COR-L47 (cell line): ENCODE measurements around the gene SRF.
"Not testable (repeated sequence)": the region's sequence is repeated elsewhere in the genome, so short reads cannot be mapped to it uniquely, and the experiment has no call there.

Source experiments
- DNase-seq: peaks from one replicate; lab custom pipeline; 2025; lab: John Stamatoyannopoulos, UW

SRF gene

DNA sequence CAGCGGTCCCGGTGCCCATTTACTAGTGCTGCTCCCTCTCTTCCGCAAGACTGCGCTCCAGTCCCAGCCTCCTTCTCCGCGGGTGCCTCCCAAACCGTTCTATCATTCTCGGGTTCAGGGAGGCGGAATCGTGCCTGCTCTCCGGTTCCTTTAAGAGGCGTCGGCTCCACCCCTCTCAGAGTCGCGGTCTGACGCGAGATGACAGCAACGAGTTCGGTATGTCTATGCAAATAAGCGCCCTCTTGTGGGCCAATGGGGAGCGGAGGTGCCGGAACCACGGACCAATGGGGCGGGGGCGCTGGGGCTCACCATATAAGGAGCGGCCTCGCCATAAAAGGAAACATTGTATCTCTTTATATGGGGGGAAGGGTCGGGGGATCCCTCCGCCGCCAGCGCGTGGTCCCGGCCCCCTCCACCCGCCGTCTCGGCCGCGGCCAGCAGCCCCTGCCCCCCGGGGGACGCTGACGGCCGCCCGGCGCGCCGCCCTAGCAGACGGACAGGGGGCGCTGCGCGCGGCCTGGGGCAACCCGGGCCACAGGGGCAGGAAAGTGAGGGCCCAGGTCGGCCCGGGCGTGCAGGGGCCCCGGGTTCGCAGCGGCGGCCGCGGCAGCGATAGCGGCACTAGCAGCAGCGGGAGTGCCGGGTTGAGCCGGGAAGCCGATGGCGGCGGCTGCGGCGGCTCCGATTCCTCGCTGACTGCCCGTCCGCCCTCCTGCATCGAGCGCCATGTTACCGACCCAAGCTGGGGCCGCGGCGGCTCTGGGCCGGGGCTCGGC, at the start of gene SRF:
TSS of gene SRF (plus strand) at position 339 of the 776 bp plus-strand sequence. CDS start at position 727, 388 bp downstream.
- peak; percentile 99 for DNase-seq

DNA sequence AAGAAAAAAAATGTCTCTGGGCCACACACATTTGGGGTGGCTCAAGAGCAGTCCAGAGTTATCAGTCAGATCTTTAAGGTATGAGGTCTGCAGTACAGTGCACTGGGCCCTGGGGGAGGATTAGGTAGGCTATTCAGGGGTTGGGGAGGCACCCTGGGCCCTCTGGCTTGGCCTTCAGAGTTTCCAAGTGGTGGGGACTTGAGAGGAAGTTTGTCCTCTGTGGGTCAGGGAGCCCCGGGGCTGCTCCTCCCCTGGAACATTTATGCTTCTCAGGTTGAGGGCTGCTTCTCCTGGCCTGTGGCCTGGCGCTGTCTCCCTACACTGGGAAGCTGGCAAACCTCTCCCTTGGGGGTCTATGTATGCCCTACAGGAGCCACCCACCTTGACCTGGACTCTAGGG, 48.9 kb upstream of the SRF start:
- DNase-seq: no peak

DNA sequence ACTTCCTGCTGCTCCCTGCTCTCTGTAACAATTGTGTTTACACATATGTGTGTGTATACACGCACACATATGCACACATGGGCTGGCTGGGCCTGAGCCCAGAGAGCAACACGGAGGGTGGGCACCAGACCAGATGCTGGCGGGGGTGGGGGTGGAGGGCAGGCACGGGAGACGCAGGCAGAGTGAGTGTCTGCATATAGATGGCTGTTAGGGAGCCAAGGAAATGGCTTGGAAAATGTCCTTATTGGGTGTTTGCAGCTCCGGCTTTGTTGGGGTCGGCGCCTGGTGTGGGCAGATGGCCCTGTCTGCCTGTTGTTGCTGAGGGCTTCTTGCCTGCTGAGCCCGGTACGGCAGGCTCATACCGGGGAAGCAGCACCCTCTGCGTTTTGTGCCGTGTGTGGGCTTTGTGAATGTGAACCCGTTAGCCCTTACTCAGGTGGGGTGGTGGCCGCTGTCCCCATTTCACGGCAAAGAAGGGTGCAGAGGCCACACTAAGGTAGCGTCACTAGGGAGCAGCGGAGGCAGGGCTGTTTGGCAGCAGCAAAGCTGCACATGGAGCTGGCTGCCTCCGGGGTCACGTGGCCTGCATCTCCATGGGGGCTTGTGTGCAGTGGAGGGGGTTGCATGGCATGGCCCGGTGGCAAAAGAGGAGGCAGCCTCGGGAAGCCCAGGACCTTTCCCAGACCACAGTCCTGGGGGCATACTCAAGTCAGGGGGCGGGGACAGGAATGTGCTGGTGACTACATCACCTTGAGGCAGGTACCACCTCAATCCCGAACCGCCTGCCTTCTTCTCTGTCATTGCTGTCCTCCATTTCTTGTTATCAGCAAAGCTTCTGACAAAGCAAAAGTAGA, 47.4 kb upstream of the SRF start:
- no peak for DNase-seq

DNA sequence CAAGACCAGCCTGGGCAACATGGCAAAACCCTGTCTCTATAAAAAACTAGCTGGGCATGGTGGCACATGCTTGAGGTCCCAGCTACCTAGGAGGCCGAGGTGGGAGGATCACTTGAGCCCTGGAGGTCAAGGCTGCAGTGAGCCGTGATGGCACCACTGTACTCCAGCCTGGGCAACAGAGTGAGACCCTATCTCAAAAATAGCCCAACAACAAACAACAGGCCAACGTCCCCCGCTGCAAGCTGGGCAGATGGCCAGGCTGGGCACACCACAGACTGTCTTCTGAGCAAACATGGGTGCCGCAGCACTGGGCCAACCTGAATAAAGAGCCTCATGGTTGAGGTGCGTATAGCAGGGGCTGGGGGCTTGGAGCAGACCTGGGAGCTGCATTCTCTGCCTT, 46.6 kb upstream of the SRF start:
- no peak for DNase-seq

DNA sequence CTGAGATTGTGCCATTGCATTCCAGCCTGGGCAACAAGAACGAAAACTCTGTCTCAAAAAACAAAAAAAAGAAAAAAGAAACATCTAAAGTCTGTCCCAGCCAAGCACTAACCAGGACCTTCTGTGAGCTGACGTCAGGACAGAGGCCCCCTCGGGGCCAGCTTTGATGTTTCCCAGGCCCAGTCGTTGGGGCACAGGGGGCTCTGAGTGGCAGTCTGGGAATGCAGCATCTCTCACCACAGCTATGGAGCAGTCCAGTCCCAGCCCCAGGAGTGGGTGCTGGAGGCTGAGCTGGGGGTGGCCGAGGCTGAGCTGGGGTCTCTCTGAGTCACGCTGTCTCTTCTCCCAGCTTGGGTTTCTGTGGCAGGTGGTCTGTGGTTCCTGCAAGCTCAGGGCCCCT, 46.0 kb upstream of the SRF start:
- no peak for DNase-seq

DNA sequence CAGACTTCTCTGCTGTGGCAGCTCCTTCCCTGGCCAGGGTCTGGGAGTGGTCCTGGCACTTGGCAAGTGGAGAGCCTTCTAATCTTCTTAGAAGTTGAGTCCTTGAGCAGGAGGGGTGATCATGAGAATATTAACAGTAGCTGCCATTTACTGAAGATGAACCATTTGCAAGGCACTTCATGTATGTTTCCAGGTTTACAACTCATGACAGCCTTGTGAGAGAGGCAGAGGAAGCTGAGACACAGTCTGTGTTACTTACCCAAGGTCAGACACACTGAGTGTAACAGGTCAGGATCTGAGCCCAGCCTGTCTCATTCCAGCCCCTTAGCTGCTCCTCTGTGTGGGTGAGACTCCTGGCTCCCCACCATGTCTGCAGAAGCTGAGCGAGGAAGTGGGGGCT, 45.5 kb upstream of the SRF start:
- DNase-seq: no peak

DNA sequence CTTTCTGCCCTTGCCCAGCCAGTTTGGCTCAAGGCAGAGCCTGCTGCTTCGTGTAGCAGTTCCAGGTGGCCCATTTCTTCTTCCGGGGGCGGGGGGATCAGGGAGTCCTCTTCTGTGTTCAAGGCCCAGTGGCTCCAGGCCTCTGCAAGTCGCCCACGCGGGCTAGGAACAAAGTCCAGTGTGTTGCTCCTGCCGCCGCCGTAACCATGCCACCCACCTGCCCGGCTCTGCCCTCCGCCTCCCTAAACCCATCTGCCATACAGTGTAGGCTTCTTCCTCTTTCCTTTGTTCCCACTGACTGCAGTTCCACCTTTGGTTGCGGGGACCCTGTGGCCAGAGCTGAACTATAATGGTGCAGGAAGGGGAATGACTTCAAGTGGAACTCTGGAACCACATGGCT, 43.9 kb upstream of the SRF start:
- no peak for DNase-seq

DNA sequence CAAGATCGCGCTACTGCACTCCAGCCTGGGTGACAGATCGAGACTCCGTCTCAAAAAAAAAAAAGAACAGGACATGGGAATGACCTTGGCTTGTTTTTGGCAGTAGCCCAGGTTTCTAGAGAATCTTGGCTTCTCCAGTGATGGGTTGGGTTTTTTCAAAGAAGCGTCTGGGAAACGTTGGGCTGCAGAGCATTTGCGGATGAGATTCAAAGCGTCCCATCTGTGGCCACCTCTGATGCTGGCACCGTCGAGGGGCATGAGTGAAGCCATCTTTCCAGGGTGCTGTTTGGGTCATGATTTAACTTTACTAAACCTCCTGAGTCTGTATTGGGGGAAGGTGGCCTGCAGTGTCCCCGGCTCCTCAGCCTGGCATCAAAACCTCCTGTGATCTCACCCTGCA, 43.2 kb upstream of the SRF start:
- no peak for DNase-seq

DNA sequence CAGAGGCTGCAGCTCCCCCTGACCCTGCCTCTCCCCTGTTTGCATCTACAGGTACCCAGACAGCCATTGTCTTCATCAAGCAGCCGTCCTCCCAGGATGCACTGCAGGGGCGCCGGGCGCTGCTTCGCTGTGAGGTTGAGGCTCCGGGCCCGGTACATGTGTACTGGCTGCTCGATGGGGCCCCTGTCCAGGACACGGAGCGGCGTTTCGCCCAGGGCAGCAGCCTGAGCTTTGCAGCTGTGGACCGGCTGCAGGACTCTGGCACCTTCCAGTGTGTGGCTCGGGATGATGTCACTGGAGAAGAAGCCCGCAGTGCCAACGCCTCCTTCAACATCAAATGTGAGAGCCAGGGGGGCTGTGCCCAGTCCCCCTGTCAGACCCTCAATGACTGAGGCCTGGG, 42.1 kb upstream of the SRF start:
- DNase-seq: no peak

DNA sequence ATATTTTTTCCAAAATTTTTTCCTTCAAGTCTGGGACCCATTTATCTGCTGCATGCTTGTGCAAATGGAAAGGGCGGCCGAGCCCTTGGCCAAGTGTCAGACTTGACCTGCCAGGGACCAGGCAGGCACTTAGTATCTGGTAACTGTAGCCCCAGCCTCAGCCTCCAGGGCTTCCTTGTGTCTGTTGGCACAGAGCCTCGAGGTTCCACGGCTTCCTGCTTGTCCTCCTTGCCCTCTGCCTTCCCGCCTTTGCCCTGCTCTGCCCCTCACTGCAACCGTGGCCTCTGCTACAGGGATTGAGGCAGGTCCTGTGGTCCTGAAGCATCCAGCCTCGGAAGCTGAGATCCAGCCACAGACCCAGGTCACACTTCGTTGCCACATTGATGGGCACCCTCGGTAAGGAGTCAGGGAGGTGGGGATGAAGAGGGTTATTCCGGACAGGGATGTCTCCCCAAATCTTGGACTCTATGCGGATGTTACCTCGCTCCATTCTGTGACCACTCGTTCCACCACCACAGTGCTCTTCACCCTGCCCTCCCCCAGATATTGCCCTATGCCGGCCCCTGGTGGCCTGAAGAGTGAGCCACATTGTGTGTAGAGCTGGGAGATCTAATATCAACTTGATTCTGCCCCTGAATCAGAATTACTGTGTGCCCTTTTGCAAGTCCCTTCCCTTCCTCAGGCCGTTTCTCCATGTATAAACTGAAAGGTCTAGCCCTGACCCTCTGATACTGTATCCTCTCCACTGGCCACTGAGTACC, 41.5 kb upstream of the SRF start:
- DNase-seq: no peak

DNA sequence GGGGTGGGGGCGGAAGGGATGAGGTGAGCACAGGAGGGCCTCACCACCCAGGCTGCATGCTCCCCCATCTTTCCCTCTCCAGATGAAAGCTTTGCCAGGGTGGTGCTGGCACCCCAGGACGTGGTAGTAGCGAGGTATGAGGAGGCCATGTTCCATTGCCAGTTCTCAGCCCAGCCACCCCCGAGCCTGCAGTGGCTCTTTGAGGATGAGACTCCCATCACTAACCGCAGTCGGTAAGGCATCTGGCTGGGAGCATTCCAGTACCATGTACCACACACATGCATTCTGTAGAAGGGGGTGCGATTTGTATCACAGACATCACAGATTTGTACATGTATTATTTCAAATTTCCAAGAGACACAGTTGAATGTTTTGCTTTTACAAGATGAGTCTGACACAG, 40.6 kb upstream of the SRF start:
- no peak for DNase-seq

DNA sequence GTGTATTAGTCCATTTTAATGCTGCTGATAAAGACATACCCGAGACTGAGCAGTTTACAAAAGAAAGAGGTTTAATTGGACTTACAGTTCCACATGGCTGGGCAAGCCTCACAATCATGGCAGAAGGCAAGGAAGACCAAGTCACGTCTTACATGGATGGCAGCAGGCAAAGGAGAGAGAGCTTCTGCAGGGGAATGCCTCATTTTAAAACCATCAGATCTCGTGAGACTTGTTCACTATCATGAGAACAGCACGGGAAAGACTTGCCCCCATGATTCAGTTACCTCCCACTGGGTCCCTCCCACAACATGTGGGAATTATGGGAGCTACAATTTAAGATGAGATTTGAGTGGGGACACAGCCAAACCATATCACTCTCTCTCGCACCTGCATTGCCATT, 39.7 kb upstream of the SRF start:
- DNase-seq: not testable (repeated sequence)

DNA sequence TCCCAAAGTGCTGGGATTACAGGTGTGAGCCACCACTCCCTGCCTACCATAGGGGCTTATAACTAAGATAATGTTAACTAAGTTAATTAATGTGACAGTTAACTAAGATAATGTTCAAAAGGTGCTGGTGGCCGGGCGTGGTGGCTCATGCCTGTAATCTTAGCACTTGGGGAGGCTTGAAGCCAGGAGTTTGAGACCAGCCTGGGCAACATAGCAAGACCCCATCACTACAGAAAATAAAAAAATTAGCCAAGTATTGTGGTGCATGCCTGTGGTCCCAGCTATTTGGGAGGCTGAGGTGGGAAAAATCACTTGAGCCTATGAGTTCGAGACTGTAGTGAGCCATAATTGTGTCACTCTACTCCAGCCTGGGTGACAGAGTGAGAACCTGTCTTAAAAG, 32.8 kb upstream of the SRF start:
- DNase-seq: no peak

DNA sequence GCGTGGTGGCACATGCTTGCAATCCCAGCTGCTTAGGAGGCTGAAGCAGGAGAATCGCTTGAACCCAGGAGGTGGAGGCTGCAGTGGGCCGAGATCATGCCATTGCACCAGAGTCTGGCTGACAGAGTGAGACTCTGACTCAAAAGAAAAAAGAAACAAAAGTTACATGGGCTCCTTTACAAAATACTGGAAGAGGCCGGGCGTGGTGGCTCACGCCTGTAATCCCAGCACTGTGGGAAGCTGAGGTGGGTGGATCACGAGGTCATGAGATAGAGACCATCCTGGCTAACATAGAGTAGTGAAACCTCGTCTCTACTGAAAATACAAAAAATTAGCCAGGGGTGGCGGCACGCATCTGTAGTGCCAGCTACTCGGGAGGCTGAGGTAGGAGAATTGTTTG, 31.1 kb upstream of the SRF start:
- not testable (repeated sequence) for DNase-seq

DNA sequence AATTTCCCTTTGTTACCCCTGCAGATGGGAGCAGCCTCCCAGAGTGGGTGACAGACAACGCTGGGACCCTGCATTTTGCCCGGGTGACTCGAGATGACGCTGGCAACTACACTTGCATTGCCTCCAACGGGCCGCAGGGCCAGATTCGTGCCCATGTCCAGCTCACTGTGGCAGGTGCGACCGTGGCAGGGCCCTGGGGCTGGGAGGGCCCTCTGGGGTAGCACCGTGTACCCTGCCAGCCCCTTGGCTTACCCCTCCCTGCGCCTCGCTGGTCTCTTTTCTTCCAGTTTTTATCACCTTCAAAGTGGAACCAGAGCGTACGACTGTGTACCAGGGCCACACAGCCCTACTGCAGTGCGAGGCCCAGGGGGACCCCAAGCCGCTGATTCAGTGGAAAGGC, 29.4 kb upstream of the SRF start:
- DNase-seq: no peak

DNA sequence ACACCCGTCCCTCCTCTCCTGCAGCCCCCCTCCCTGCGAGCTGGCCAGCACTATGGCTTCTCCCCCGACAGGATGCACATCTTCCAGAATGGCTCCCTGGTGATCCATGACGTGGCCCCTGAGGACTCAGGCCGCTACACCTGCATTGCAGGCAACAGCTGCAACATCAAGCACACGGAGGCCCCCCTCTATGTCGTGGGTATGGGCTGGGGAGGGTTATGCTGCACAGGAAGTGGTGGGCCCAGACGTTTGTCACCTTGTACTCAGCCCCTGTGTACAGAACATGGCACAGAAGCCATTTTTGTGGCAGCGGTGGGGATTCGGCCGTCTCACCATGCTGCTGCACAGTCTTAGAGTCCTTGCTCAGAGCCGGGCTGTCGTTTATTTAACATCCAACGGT, 29.0 kb upstream of the SRF start:
- no peak for DNase-seq

DNA sequence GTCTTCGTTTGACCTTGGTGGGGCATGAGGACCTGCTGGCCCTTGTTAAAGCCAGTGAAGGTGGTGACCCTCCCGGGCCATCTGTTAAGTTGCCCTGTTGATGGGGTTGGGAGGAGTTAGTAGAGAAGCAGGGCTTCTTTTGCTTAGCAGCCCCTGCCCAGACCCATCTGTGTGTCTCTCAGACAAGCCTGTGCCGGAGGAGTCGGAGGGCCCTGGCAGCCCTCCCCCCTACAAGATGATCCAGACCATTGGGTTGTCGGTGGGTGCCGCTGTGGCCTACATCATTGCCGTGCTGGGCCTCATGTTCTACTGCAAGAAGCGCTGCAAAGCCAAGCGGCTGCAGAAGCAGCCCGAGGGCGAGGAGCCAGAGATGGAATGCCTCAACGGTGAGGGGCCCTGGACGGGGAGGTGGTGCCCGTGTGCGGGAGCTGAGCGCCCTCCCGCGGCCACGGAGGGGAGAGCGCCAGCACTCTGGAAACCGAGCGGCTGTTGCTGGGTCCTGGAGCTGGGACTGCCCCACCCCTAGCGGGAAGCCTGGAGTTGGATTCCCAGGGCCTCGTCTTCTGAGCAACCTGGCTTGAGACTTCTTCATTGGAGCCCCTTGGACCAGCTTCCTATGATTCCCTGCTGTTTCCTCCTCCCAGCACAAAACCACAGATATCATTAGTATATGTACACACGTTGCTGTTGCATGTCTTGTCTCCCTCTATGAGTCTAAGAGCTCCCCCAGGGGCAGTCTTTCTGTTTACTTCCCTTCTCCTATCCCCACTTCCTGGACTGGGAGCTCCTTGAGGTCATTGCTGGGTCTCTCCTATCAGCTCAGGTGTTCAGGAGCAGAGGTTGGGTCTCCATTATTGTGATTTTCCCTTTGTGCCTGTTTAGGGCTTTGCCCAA, 27.6 kb upstream of the SRF start:
- DNase-seq: peak; percentile 74

DNA sequence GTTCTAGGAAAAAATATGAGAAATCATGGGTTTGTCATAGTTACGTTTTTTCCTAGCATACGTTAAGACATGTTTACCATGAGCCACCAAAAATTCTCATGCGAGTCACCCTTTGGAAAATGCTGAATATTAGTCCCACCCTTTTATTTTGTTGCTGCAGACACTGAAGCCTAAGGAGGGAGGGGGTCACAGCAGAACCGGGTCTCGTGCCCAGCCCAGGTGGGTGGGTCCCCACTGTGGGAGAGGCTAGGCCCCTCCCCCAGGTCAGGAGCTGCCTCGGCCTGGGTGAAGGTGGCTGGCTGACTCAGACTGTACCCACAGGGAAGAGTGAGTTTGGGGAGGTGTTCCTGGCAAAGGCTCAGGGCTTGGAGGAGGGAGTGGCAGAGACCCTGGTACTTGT, 26.2 kb upstream of the SRF start:
- DNase-seq: no peak

DNA sequence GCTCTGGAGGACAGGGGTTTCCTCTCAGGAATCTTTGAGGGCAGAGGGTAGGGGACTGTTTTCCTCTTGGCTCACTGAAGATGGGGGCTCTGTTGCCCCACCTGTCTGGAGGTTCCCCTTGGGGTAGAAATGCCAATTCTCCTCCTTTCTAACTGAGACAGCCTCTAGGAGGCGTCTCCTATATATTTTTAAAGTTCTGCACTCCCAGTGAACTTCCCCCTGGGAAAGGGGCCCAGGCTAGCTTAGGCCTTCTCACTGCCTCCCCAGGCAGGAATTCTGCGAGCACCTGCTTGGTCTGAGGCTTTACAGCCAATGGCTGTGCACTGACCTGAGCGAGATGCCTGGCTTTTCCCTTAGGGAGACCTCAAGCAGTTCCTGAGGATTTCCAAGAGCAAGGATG, 24.8 kb upstream of the SRF start:
- no peak for DNase-seq

DNA sequence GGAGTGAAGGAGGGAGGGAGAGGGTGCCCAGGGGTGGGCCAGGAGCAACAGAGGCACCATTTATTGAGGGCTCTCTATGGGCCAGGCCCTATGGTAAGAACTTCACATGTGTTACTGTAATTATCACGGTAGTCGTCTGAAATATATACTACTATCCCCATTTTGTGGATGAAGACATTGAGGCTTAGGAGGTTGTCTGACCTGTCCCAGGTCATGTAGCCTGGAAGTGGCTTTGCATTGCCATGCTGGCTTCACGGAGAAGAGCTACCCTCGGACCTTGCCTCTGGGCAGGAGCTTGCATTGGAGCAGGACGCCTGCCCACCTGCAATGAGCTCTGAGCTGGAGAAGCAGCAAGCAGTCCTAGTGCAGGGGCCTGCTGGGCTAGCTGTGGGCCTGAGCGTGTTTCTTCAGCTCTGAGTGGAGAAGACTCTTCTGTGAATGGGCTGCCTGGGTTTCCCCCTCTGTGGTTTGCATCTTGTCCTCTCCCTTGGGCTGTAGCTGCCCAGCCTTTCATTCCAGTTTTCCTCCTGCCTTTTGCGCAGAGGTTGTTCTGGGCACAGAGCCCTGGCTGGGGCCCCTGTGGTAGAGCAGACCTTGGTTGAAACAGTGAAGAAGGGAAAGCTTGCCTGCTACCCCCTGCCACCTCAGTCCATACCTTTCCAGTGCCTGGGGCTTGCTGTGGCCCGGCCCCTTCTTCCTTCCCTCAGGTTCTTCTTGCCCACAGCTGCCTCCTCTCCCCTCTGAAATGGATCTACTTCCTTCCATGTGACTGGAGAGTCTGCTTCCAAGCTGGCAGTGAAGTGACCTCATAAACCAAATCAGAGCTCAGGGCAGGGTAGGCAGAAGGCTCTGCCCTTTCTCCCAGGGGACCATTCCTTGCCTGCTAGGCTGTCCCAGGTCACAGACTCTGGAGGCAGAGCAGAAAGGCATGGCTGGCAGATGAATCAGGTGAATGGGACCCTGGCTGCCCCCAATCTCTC, 24.1 kb upstream of the SRF start:
- no peak for DNase-seq
